GM21360 (cell line): Measurements from ENCODE around the gene WDR20.
"Not testable (repeated sequence)": the region's sequence is repeated elsewhere in the genome, so short reads cannot be mapped to it uniquely, and the experiment has no call there.

Experiments used
- ATAC-seq: cut with Tn5 transposase; IDR thresholded peaks from one replicate; pipeline ENCODE4 v1.9.1; 2021; ENCODE audit warnings: mild to moderate bottlenecking, moderate library complexity; ENCODE audit not compliant: unreplicated experiment

The WDR20 gene

DNA sequence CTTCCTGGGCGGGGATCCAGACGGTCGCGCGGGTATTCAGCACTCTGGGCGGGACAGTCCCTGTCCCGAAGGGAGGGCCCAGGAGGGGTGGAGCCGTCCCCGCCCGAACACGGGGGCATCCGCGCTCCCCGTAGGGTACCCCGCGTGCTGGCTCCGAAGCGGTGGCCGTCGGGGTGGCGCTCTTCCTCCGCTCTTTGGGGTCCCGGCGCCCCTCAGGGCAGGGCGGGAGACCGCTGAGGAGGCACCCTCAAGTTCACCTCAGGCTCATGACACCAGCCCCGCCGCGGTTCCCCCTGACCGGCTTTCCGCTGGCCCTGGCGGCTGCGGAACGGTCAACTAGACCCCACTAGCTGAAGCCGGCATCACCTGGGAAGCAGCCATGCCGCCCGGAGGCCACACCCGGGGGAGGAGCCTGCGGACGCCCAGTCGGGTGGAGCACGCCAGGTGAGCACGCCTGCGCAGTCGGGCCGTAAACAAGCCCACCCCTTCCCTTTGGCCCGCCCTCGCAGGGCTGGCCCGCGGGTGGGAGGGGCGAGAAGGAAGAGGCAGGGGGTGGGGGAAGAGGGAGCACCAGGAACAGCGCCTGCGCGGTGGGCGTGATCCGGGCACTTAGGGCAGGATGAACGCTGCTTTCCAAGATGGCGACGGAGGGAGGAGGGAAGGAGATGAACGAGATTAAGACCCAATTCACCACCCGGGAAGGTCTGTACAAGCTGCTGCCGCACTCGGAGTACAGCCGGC lies at the start of gene WDR20:
Gene WDR20, plus strand, starts transcription at position 612 of the 741 bp plus-strand sequence. Its CDS starts 27 bp downstream, at position 639.
- peak; percentile 86 for ATAC-seq

DNA sequence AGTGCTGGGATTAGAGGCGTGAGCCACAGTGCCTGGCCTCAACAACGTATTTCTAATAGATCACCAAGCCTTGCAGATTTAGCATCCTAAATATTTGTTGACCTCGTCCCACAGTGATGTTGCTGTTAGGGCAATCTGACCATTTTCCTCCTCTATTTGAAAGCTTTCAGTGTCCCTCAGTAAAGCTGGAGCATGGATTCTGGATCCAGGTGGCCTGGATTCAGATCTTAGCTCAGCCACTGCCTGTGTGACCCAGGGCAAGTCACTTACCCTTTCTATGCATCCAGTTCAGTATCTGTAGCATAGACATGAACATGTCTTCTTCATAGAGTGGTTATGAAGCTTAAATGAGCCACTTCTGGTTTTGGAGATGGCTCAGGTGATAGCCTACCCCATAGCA lies 49.0 kb upstream of the WDR20 start:
- no peak for ATAC-seq

DNA sequence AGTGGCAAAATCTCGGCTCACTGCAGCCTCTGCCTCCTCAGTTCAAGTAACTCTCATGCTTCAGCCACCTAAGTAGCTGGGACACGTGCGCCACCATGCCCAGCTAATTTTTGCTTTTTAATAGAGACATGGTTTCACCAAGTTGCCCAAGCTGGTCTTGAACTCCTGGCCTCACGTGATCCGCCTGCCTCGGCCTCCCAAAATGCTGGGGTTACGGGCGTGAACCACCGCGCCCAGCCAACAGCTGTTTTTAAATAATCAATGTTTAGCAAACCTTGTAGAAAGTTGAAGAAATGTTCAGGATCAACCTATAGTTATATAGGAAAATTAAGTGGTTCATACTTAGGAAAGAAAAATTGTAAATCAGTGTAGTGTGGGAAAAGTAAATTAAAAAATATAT lies 46.9 kb upstream of the WDR20 start:
- no peak for ATAC-seq

- ATAC-seq: no peak
These were observed 45.6 kb upstream of the WDR20 start for GRCh38 chr14:102094101-102094500.

GRCh38 chr14:102095231-102095870 lies 44.3 kb upstream of the WDR20 start:
- ATAC-seq: no peak

DNA sequence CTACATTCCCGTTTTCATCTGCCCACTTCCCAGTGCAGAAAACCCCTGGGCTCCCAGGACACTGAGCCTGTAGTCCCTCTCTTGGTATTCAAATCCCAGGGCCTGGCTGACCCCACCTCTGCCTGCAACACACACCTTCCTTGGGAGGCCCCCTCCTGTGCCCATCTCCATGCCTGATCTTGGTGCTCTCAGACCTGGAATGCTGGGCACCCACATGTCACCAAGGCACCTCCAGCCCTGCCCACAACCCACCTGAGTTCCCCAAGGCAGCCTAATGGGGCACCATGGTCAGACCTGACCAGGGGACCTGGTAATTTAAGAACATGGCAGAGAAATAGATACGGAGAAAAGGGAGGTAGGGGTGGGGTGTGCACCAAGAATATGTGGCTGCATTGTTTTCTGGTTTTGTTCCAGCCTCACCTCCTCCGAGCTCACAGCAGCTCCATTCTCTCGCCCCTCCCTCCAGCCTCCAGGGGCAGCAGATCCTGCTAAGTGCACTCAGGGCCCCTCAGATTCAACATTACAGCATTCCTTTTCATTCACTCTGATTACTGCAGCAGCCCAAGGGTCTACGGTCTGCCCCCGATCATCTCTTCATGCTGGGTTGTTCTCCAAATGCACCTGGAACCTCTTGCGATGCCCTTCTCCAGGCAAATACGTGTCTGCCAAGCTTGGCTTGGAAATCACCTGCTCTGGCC lies 43.7 kb upstream of the WDR20 start:
- no peak for ATAC-seq

DNA sequence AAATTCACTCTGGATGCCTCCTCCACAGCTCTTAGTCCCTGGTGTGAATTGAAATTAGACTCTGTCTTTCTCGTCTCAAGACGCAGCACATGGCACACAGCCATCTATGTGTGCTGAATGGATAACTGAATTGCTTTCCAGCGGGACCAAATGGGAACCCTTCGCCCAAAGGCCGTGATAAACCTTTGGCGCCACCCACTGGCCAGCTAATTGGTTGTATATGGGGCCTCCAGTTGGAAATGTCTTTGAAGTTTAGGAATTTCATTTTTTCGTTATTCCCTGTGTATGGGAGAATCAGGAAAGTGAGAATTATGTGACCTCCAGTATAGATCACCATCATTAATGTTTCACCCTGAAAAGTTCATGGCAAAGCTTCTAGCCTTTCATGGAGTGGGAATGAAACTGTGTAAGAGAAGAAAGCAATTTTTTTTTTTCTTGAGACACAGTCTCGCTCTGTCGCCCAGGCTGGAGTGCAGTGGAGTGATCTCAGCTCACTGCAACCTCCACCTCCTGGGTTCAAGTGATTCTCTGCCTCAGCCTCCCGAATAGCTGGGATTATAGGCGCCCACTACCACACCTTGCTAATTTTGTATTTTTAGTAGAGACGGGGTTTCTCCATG lies 43.0 kb upstream of the WDR20 start:
- ATAC-seq: no peak

GRCh38 chr14:102097441-102098135 lies 42.1 kb upstream of the WDR20 start:
- no peak for ATAC-seq

- peak; percentile 59 for ATAC-seq
These were observed 36.5 kb upstream of the WDR20 start for GRCh38 chr14:102103062-102103695.

DNA sequence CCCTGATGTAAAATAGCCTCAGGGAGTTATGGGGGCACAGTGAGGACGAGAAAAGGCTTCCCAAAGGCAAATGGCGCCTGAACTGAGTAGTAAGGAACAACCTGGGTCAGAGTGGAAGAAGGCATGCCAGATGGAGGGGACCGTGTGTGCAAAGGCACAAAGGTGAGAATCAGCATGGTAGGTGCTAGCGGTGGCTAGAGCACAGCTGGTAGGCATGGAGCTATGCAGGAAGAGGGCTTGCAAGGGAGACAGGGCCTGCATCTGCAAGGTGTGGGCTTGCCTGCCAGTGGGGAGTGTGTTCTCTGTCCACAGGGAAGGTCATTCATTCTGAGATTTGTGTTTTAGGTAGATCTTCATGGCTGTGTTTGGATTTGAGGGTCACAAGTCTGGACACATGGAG lies 34.3 kb upstream of the WDR20 start:
- no peak for ATAC-seq

DNA sequence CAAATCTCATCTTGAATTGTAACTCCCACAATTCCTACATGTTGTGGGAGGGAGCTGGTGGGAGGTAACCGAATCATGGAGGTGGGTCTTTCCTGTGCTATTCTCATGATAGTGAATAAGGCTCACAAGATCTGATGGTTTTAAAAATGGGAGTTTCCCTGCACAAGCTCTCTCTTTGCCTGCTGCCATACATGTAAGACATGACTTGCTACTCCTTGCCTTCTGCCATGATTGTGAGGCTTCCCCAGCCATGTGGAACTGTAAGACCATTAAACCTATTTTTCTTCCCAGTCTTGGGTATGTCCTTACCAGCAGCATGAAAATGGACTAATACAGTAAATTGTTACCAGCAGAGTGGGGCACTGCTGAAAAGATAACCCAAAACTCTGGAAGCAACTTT lies 30.4 kb upstream of the WDR20 start:
- not testable (repeated sequence) for ATAC-seq

GRCh38 chr14:102111101-102111500 lies 28.6 kb upstream of the WDR20 start:
- ATAC-seq: no peak

DNA sequence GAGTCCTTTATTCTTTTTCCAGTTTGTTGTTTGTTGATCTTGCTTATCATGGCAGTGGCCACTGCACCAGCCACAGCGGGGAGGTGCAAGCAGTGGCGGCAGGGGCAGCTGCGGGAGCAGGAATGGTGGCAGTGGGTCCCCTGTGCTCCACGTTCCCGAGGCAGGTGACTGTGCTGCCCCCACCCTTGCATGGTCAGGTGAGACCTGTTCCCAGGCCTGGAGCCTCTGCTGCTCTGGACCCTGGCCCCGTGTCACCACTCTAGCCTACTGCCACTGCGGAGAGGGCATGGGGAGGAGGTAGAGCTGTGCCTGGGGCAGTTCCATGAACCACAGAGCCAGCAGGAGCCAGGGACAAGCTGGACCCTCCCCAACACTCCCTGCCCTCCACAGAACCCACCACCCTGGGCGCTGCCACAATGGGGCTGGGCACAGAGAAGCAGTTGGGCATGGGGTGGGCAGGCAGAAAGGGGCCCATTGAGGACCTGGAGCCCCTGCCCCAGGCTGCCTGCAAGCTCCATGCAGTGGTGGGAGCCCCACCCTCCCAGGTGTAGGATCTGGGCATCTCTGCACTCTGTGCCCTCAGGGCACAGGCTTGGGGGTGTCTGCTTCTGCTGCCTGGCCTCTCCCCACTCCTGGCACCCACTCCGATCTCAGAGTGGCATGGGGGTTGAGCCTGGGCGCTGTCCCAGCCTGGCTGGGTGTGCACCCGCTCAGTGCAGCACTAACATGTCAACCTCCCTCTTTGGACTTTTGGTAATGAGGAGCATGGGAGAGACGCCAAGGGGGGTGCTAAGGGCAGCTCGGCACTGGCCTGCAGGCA lies 23.1 kb upstream of the WDR20 start:
- ATAC-seq: no peak

DNA sequence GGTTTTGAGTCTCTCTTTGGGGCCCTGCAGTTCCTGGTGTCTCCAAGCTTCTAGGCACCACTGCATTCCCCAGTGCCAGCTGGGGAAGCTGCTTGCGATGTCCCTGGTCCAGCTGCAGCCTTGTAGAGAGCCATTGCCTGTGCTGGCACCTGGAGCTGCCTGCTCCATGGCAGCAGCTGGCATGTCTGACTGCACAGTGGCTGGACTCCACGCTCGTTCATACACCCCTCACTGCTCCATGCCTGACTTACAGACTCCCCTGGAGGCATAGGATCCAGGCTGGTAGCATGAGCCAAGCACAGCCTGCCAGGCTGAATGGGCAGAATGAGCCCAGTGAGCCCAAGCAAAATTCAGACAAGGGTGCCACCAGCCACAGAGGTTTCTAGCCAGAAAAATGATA lies 21.8 kb upstream of the WDR20 start:
- ATAC-seq: no peak

GRCh38 chr14:102120888-102121287 lies 18.8 kb upstream of the WDR20 start:
- no peak for ATAC-seq

- no peak for ATAC-seq
These were observed 18.1 kb upstream of the WDR20 start for GRCh38 chr14:102121567-102121966.

GRCh38 chr14:102124419-102124818 lies 15.3 kb upstream of the WDR20 start:
- ATAC-seq: no peak

DNA sequence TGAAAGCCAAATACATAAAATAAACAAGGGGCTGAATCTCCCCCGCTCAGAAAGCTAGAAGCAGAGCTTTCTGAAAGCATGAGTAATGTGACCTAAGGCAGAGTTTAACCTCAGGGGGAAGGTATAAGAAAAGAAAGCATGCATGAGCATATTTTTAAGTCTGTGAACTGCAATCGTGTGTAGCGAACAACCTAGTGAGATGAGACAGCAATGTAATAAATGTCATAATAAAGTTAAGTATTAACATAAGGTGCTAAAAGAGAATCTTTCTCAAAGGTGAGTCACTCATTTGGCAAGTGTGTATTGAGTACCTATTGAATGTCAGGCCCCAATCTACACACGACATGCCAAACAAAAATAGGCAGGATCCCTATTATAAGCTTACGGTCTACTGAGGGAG lies 14.2 kb upstream of the WDR20 start:
- ATAC-seq: no peak

DNA sequence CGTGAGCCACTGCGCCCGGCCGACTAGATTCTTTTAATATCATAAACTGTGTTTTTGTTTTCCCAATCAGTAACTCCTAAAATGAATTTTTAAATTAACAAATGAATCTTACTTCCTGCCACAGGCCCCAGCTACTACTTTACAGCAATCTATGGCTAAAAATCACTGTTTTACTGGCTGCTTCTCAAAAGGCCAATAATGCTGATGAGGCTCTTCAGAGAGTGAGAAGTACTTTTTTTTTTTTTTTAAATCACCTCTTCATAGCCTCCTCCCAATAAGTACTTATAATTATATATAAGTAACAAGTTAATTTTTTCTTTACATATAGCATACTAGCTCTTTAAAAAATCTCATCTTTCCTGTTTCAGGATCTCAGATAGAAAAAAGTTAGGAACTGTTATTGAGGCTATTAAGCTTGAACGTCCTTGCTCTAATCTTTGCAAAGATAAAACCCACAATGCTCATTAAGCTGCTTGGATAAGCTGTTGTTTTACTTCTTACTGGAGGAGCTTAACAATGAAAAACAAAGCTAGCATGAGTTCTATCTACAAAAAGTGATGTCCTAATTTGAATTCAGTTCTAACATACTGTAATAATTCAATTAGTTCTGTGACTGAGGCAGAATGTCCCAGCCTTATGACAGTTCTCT lies 12.8 kb upstream of the WDR20 start:
- no peak for ATAC-seq
